Nephron (organoid): ENCODE measurements around the gene C14orf180.

Experiments
- H3K27ac Mint-ChIP-seq, 3 experiments: 2 replicates each; pipeline ENCODE4 v1.8.0; 2020; ENCODE audit warnings: mixed read lengths in 3 of 3, mild to moderate bottlenecking in 2 of 3, moderate library complexity in 1 of 3
- H3K27me3 Mint-ChIP-seq: 2 replicates; pipeline ENCODE4 v1.8.0; 2021; ENCODE audit warnings: low read depth, mild to moderate bottlenecking, moderate library complexity, mixed read lengths
- H3K36me3 Mint-ChIP-seq: 2 replicates; pipeline ENCODE4 v1.8.0; 2020; ENCODE audit warnings: low read depth, mixed read lengths
- H3K4me1 Mint-ChIP-seq: 2 replicates; pipeline ENCODE4 v1.8.0; 2020; ENCODE audit warnings: mixed read lengths
- H3K4me3 Mint-ChIP-seq, 3 experiments: 2 replicates each; pipeline ENCODE4 v1.8.0; 2020; ENCODE audit warnings: mild to moderate bottlenecking in 3 of 3, mixed read lengths in 3 of 3, moderate library complexity in 2 of 3
- H3K9me3 Mint-ChIP-seq: 2 replicates; pipeline ENCODE4 v1.8.0; 2020; ENCODE audit warnings: mixed read lengths
- CTCF ChIP-seq, 3 experiments: fragments of 200-600 bp; sonication (generic); IDR thresholded peaks; one replicate each; pipeline ENCODE4 v1.5.0; 2021; ENCODE audit warnings: antibody characterized with exemption in 3 of 3; ENCODE audit not compliant: unreplicated experiment in 3 of 3

Gene C14orf180

GRCh38 chr14:104548802-104549535, 30.6 kb upstream of the C14orf180 start:
- peaks cover 47% of the 10 kb centered on the region for H3K27me3 Mint-ChIP-seq
- H3K36me3 Mint-ChIP-seq, result no peaks in the 10 kb centered on the region
- no peak for TF ChIP-seq CTCF (IDR thresholded peaks at IDR 0.05; ENCODE audit: unreplicated experiment in 3 of 3)
- H3K4me3 Mint-ChIP-seq, result no peak overlapping the region
- no peak overlapping the region for H3K27ac Mint-ChIP-seq
- peaks cover 7% of the 10 kb centered on the region for H3K4me1 Mint-ChIP-seq
- H3K9me3 Mint-ChIP-seq, result no peaks in the 10 kb centered on the region

- H3K36me3 Mint-ChIP-seq, result no peaks in the 10 kb centered on the region
- no peaks in the 10 kb centered on the region for H3K9me3 Mint-ChIP-seq
These were observed 29.8 kb upstream of the C14orf180 start for GRCh38 chr14:104549536-104550339.

GRCh38 chr14:104550340-104550860, 29.2 kb upstream of the C14orf180 start:
- TF ChIP-seq CTCF (IDR thresholded peaks at IDR 0.05; ENCODE audit: unreplicated experiment in 3 of 3), result no peak
- Mint-ChIP-seq H3K27ac (peak overlapping the region in 1 of 3 experiments; percentile 9), H3K4me3 (no peak overlapping the region), H3K27me3 (peaks cover 45% of the 10 kb centered on the region), H3K9me3 (no peaks in the 10 kb centered on the region), H3K4me1 (peaks cover 12% of the 10 kb centered on the region), H3K36me3 (no peaks in the 10 kb centered on the region)

More at GRCh38 chr14:104549536-104550339, 29.8 kb upstream of the C14orf180 start:
- TF ChIP-seq CTCF (IDR thresholded peaks at IDR 0.05; ENCODE audit: unreplicated experiment in 3 of 3), result no peak
- Mint-ChIP-seq H3K4me1 (peaks cover 7% of the 10 kb centered on the region), H3K27me3 (peaks cover 45% of the 10 kb centered on the region), H3K4me3 (no peak overlapping the region), H3K27ac (peak overlapping the region in 1 of 3 experiments; percentile 9)

GRCh38 chr14:104550861-104551728, 28.5 kb upstream of the C14orf180 start:
- Mint-ChIP-seq H3K4me1 (peaks cover 14% of the 10 kb centered on the region), H3K27ac (peak overlapping the region in 2 of 3 experiments; percentile 9 to 57), H3K4me3 (peak overlapping the region in 1 of 3 experiments; percentile 44), H3K9me3 (no peaks in the 10 kb centered on the region), H3K27me3 (peaks cover 40% of the 10 kb centered on the region), H3K36me3 (no peaks in the 10 kb centered on the region)
- TF ChIP-seq CTCF (IDR thresholded peaks at IDR 0.05; ENCODE audit: unreplicated experiment in 3 of 3), result no peak

- H3K27ac Mint-ChIP-seq, result no peak overlapping the region
- peaks cover 34% of the 10 kb centered on the region for H3K27me3 Mint-ChIP-seq
- TF ChIP-seq CTCF (IDR thresholded peaks at IDR 0.05; ENCODE audit: unreplicated experiment in 3 of 3), result no peak
- no peaks in the 10 kb centered on the region for H3K36me3 Mint-ChIP-seq
- H3K9me3 Mint-ChIP-seq, result no peaks in the 10 kb centered on the region
- H3K4me1 Mint-ChIP-seq, result peaks cover 14% of the 10 kb centered on the region
- no peak overlapping the region for H3K4me3 Mint-ChIP-seq
These were observed 27.5 kb upstream of the C14orf180 start for GRCh38 chr14:104551851-104552737.
